ENCODE data around the gene S1PR4. TPM values are rescaled to one million over a fixed set of nuclear protein-coding genes. Genes with fewer than 3 reads are reported as not detected.

The S1PR4 gene
- total and polyA plus RNA-seq, 2 donors (not counting 1 experiment from before 2014, with no cell fraction given): 84.2 to 129 TPM

GRCh38 chr19:3140667-3141038 is 37.9 kb upstream of the S1PR4 start:
- no peak overlapping the region for H3K4me3 Mint-ChIP-seq
- no peak overlapping the region for H3K27ac ChIP-seq (ENCODE audit: low read length in 2 of 2)
- no peak overlapping the region for H3K4me3 ChIP-seq (ENCODE audit: control extremely low read depth in 1 of 5, extremely low read depth in 1 of 5, insufficient read depth in 1 of 5, low read depth in 2 of 5, low read length in 4 of 5)
- no peaks in the 10 kb centered on the region for H3K9me3 ChIP-seq (ENCODE audit: control extremely low read depth in 1 of 3, control insufficient read depth in 2 of 3, insufficient read depth in 1 of 3, low read length in 2 of 3)
- H3K79me2 ChIP-seq (ENCODE audit: control insufficient read depth, insufficient read depth, low read length): no peaks in the 10 kb centered on the region
- H3K4me2 ChIP-seq (replicated peaks; ENCODE audit: low read depth, low read length, poor library complexity, severe bottlenecking): no peak overlapping the region
- ChIA-PET POLR2A (interaction anchor here (0.6 kb wide), 1 partner anchor 83 kb away, joined by 4 read pairs; no protein-coding TSS in a partner anchor), CTCF (interaction anchor here (0.6 to 1.9 kb wide), 6 partner anchors 11 to 1008 kb away, joined by 3 to 6 read pairs (median 3); no protein-coding TSS in a partner anchor)
- H3K9ac ChIP-seq (ENCODE audit: low read length): no peak overlapping the region
- H3K27ac Mint-ChIP-seq: no peak overlapping the region
- H3K4me1 Mint-ChIP-seq: peaks cover 21% of the 10 kb centered on the region
- H3K27me3 ChIP-seq (replicated peaks in 1 of 4; ENCODE audit: control extremely low read depth in 1 of 4, control insufficient read depth in 3 of 4, insufficient read depth in 4 of 4, low read length in 3 of 4): peaks cover 0 to 15% (median 7%) of the 10 kb centered on the region in 4 experiments
- H3K27me3 Mint-ChIP-seq: peaks cover 6% of the 10 kb centered on the region
- peaks cover 31 to 34% of the 10 kb centered on the region in 2 donors for H3K4me1 ChIP-seq (ENCODE audit: control insufficient read depth in 2 of 2, insufficient read depth in 2 of 2, low read length in 2 of 2)
- no peaks in the 10 kb centered on the region for H3K36me3 ChIP-seq (replicated peaks in 1 of 2; ENCODE audit: control extremely low read depth in 1 of 2, control insufficient read depth in 1 of 2, extremely low read depth in 1 of 2, insufficient read depth in 2 of 2, low read length in 1 of 2)
- H3K9me3 Mint-ChIP-seq (ENCODE audit: insufficient read depth): no peaks in the 10 kb centered on the region
- H4K20me1 ChIP-seq (ENCODE audit: control insufficient read depth, insufficient read depth, low read length, poor library complexity, severe bottlenecking): no peaks in the 10 kb centered on the region
- H2AFZ ChIP-seq (ENCODE audit: insufficient read depth, low read depth, low read length, poor library complexity, severe bottlenecking): no peak overlapping the region
- intact Hi-C loops (cut with micrococcal nuclease): no loop called here
- TF ChIP-seq, protein P1, sequence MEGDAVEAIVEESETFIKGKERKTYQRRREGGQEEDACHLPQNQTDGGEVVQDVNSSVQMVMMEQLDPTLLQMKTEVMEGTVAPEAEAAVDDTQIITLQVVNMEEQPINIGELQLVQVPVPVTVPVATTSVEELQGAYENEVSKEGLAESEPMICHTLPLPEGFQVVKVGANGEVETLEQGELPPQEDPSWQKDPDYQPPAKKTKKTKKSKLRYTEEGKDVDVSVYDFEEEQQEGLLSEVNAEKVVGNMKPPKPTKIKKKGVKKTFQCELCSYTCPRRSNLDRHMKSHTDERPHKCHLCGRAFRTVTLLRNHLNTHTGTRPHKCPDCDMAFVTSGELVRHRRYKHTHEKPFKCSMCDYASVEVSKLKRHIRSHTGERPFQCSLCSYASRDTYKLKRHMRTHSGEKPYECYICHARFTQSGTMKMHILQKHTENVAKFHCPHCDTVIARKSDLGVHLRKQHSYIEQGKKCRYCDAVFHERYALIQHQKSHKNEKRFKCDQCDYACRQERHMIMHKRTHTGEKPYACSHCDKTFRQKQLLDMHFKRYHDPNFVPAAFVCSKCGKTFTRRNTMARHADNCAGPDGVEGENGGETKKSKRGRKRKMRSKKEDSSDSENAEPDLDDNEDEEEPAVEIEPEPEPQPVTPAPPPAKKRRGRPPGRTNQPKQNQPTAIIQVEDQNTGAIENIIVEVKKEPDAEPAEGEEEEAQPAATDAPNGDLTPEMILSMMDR (IDR thresholded peaks at IDR 0.05): no peak
- no peak for TF ChIP-seq EZH2 (IDR thresholded peaks at IDR 0.05; ENCODE audit: borderline replicate concordance, insufficient read depth, low read depth, low read length, poor library complexity, severe bottlenecking)
- ATAC-seq (ENCODE audit: low read depth): no peak
- no peak for DNase-seq

- Histone ChIP-seq H3K4me3 (ENCODE audit: control extremely low read depth in 1 of 5, extremely low read depth in 1 of 5, insufficient read depth in 1 of 5, low read depth in 2 of 5, low read length in 4 of 5) (no peak overlapping the region), H3K4me1 (ENCODE audit: control insufficient read depth in 2 of 2, insufficient read depth in 2 of 2, low read length in 2 of 2) (peaks cover 27 to 30% of the 10 kb centered on the region in 2 donors), H3K4me2 (replicated peaks; ENCODE audit: low read depth, low read length, poor library complexity, severe bottlenecking) (no peak overlapping the region), H3K9me3 (ENCODE audit: control extremely low read depth in 1 of 3, control insufficient read depth in 2 of 3, insufficient read depth in 1 of 3, low read length in 2 of 3) (peaks cover 0 to 7% (median 0%) of the 10 kb centered on the region in 3 donors), H3K27me3 (replicated peaks in 1 of 4; ENCODE audit: control extremely low read depth in 1 of 4, control insufficient read depth in 3 of 4, insufficient read depth in 4 of 4, low read length in 3 of 4) (peaks cover 0 to 5% (median 2%) of the 10 kb centered on the region in 4 experiments), H3K27ac (ENCODE audit: low read length in 2 of 2) (no peak overlapping the region), H3K36me3 (replicated peaks in 1 of 2; ENCODE audit: control extremely low read depth in 1 of 2, control insufficient read depth in 1 of 2, extremely low read depth in 1 of 2, insufficient read depth in 2 of 2, low read length in 1 of 2) (no peaks in the 10 kb centered on the region), H2AFZ (ENCODE audit: insufficient read depth, low read depth, low read length, poor library complexity, severe bottlenecking) (no peak overlapping the region), H4K20me1 (ENCODE audit: control insufficient read depth, insufficient read depth, low read length, poor library complexity, severe bottlenecking) (no peaks in the 10 kb centered on the region), H3K9ac (ENCODE audit: low read length) (no peak overlapping the region), H3K79me2 (ENCODE audit: control insufficient read depth, insufficient read depth, low read length) (no peaks in the 10 kb centered on the region)
- no peak for TF ChIP-seq EZH2 (IDR thresholded peaks at IDR 0.05; ENCODE audit: borderline replicate concordance, insufficient read depth, low read depth, low read length, poor library complexity, severe bottlenecking)
- TF ChIP-seq, protein P1 (IDR thresholded peaks at IDR 0.05): no peak
- ATAC-seq (ENCODE audit: low read depth): no peak
- DNase-seq: no peak
- Mint-ChIP-seq H3K27me3 (peaks cover 3% of the 10 kb centered on the region), H3K9me3 (ENCODE audit: insufficient read depth) (no peaks in the 10 kb centered on the region), H3K27ac (no peak overlapping the region), H3K4me3 (no peak overlapping the region), H3K4me1 (peaks cover 27% of the 10 kb centered on the region)
- CTCF ChIA-PET: interaction anchor here (1.1 to 2.2 kb wide), 3 partner anchors 10 to 34 kb away, joined by 3 to 6 read pairs (median 5); no protein-coding TSS in a partner anchor
- intact Hi-C loops (cut with micrococcal nuclease): no loop called here
- POLR2A ChIA-PET: interaction anchor here (0.6 kb wide), 1 partner anchor 24 kb away, joined by 6 read pairs; no protein-coding TSS in a partner anchor
- WGBS (ENCODE audit: insufficient coverage): 50% methylated on average over 4 of the region's 6 CpGs
Observed at GRCh38 chr19:3142292-3142670, 36.3 kb upstream of the S1PR4 start.

Data from B cell (primary cell).